GM19193 (cell line): ENCODE results near the gene IPCEF1.

ENCODE experiments used
- POLR2A ChIP-seq: IDR thresholded peaks from 4 replicates; pipeline ENCODE4 v1.6.1; 2011; ENCODE audit not compliant: insufficient read depth, insufficient read length; ENCODE audit errors: extremely low read depth

The IPCEF1 gene

GRCh38 chr6:154159126-154159525, 197.5 kb downstream of the IPCEF1 start:
- no peak for TF ChIP-seq POLR2A

DNA sequence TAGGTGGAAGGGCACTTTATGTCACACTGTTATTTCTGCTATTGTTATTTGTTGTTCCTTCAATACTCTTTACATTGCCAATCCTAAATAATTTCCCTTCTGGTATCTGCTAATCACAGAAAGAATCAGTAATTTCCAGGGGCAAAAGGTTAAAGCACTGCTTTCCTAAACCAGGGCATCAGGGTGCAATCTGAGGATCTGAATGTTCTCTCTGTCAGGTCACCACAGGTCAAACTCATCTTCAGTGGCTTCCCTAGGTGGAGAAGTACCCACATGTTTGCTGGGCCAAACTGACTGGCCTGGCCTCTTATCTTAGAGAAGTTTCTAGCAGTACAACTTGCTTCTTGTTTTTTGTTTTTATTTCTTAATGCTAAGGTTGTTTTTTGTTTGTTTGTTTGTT, 198.9 kb downstream of the IPCEF1 start:
- TF ChIP-seq POLR2A = no peak

GRCh38 chr6:154157082-154157481, 199.5 kb downstream of the IPCEF1 start:
- no peak for TF ChIP-seq POLR2A

- TF ChIP-seq POLR2A = peak; percentile 29
Observed at GRCh38 chr6:154156135-154156896, 200.3 kb downstream of the IPCEF1 start.

- no peak for TF ChIP-seq POLR2A
Observed at GRCh38 chr6:154154389-154154967, 202.1 kb downstream of the IPCEF1 start.

GRCh38 chr6:154143753-154144152, 212.8 kb downstream of the IPCEF1 start:
- TF ChIP-seq POLR2A = no peak

DNA sequence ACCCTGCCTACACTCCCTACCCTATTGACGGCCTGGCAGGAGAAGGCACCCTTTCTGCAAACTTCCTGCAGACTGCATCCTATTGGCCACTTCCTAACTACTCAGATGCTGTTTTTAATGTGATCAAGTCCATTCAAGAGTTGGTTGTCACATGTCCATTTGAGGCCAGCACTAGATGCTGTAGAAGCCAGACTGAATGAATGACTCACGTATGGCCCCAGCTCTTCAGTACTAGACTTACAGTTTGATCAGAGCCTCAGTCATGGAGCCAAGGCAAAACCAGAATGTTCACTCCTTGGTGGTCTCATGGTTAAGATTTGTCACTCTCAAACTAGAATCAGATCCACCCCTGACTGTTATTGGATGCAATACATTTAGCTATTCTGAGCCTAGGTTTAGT, 215.9 kb downstream of the IPCEF1 start:
- no peak for TF ChIP-seq POLR2A

- no peak for TF ChIP-seq POLR2A
Observed at GRCh38 chr6:154139892-154140291, 216.7 kb downstream of the IPCEF1 start.

DNA sequence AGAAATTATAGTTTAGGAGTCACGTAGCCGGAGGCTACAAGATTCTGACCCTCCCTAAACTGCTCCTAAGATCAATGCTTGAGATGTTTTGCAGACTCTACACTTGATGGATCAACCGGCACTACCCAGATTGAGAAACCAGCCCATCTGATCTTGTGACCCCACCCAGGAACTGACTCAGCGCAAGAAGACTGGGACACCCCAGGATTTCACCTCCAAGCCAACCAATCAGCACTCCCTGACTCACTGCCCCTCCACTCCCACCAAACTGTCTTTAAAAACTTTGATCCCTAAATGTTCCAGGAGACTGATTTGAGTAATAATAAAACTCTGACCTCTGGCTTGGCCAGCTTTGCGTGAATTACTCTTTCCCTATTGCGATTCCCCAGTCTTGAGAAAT, 217.8 kb downstream of the IPCEF1 start:
- TF ChIP-seq POLR2A = no peak

GRCh38 chr6:154134471-154135147, 222.0 kb downstream of the IPCEF1 start:
- no peak for TF ChIP-seq POLR2A

GRCh38 chr6:154127657-154128056, 228.9 kb downstream of the IPCEF1 start:
- TF ChIP-seq POLR2A = no peak

DNA sequence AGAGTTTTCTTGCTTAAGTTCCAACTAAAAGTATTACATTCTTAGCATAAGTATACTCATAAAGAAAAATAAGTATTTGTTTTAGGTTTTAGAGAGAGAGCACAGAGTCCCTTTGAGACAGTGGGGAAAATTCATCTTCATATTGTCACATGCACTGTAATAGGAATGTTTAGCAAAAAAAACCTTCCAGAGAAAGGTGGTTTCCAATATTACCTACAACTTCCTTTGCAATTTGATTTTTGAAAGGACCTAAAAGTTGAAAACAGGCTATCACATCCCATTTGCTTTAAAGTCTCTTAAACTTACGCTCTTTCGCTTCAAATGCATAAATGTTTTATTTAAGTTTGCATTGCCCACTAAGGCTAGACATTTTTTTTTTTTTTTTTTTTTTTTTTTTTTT, 231.2 kb downstream of the IPCEF1 start:
- no peak for TF ChIP-seq POLR2A

GRCh38 chr6:154123155-154123956, 233.2 kb downstream of the IPCEF1 start:
- TF ChIP-seq POLR2A = no peak

GRCh38 chr6:154122195-154122925, 234.2 kb downstream of the IPCEF1 start:
- TF ChIP-seq POLR2A = no peak
